ENCODE results near the gene EPHB1.

- TF ChIP-seq, protein P1, sequence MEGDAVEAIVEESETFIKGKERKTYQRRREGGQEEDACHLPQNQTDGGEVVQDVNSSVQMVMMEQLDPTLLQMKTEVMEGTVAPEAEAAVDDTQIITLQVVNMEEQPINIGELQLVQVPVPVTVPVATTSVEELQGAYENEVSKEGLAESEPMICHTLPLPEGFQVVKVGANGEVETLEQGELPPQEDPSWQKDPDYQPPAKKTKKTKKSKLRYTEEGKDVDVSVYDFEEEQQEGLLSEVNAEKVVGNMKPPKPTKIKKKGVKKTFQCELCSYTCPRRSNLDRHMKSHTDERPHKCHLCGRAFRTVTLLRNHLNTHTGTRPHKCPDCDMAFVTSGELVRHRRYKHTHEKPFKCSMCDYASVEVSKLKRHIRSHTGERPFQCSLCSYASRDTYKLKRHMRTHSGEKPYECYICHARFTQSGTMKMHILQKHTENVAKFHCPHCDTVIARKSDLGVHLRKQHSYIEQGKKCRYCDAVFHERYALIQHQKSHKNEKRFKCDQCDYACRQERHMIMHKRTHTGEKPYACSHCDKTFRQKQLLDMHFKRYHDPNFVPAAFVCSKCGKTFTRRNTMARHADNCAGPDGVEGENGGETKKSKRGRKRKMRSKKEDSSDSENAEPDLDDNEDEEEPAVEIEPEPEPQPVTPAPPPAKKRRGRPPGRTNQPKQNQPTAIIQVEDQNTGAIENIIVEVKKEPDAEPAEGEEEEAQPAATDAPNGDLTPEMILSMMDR (IDR thresholded peaks at IDR 0.05): no peak
- no peak for TF ChIP-seq POLR2A (IDR thresholded peaks at IDR 0.05)
Observed at GRCh38 chr3:134991003-134991402, 195.9 kb downstream of the EPHB1 start.
